Measurements from ENCODE around the gene C3orf70. TPM values are rescaled to one million over a fixed set of nuclear protein-coding genes. Genes with fewer than 3 reads are reported as not detected.
A peak's percentile ranks its signal among the peaks of the same experiment; 100 is the strongest.

The C3orf70 gene
- total and polyA plus RNA-seq, 8 donors: 2.2 to 6.3 (median 4.6) TPM

DNA sequence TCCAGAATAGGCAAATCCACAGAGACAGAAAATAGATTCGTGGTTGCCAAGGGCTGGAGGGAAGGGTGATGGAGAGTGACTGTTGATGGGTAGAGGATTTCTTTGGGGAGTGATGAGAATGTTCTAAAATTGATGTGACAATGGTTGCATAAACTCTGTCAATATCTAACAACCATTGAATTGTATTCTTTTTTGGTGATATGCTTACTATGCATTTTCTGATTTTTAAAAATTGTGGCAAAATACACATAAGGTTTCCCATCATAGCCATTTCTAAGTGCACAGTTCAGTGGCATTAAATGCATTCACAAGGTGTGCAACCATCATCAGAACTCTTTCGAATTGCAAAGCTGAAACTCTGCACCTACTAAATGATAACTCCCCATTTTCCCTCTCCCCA lies 44.2 kb upstream of the C3orf70 start:
- Histone ChIP-seq H3K4me1 (no peaks in the 10 kb centered on the region), H3K36me3 (peaks cover 0 to 11% of the 10 kb centered on the region in 2 donors), H3K27ac (no peak overlapping the region), H3K4me3 (no peak overlapping the region), H3K9me3 (peaks cover 0 to 2% of the 10 kb centered on the region in 2 donors), H3K27me3 (no peaks in the 10 kb centered on the region)
- intact Hi-C loops (cut with DNase I): no loop called here
- DNase-seq (no peak), ATAC-seq (no peak)
- TF ChIP-seq, protein P1, sequence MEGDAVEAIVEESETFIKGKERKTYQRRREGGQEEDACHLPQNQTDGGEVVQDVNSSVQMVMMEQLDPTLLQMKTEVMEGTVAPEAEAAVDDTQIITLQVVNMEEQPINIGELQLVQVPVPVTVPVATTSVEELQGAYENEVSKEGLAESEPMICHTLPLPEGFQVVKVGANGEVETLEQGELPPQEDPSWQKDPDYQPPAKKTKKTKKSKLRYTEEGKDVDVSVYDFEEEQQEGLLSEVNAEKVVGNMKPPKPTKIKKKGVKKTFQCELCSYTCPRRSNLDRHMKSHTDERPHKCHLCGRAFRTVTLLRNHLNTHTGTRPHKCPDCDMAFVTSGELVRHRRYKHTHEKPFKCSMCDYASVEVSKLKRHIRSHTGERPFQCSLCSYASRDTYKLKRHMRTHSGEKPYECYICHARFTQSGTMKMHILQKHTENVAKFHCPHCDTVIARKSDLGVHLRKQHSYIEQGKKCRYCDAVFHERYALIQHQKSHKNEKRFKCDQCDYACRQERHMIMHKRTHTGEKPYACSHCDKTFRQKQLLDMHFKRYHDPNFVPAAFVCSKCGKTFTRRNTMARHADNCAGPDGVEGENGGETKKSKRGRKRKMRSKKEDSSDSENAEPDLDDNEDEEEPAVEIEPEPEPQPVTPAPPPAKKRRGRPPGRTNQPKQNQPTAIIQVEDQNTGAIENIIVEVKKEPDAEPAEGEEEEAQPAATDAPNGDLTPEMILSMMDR (IDR thresholded peaks at IDR 0.05): no peak

DNA sequence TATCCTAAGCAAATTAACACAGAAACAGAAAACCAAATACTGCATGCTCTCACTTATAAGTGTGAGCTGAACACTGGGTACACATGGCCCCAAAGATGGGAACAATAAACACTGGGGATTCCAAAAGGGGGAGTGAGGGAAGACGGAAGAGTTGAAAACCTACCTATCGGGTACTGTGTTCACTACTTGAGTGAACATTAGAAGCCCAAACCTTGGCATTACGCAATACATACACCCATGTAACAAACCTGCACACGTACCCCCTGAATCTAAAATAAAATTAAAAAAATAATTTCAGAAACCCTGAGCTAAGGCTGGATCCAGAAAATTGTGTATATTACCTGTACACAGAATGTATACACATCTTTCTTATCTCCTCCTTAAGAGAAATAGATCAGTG lies 42.8 kb upstream of the C3orf70 start:
- no peak for DNase-seq
- intact Hi-C loops (cut with DNase I): no loop called here
- no peaks in the 10 kb centered on the region for H3K27me3 ChIP-seq
- H3K4me1 ChIP-seq: no peaks in the 10 kb centered on the region
- TF ChIP-seq, protein P1 (IDR thresholded peaks at IDR 0.05): no peak
- peaks cover 0 to 7% of the 10 kb centered on the region in 2 donors for H3K36me3 ChIP-seq
- H3K9me3 ChIP-seq: peaks cover 0 to 2% of the 10 kb centered on the region in 2 donors
- no peak overlapping the region for H3K4me3 ChIP-seq
- ATAC-seq: no peak
- no peak overlapping the region for H3K27ac ChIP-seq

DNA sequence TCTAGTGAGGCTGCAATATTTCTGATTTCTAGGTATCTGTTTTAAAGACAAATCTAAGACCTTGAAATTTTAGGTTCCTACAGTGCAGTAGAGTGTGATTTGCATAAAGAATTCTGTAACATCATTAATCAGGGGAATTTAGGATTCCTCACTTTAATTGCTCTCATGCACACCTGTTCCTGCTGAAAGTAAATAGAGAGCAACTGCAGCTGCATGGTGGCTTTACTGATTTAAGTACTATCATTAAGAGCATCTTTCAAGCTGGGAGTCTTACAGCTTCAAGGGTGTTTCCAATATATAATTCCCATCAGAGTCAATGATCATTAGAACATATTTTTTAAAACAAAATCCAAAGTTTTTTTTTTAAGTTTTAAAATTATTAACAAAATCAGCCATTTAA lies 36.0 kb upstream of the C3orf70 start:
- TF ChIP-seq, protein P1 (IDR thresholded peaks at IDR 0.05): no peak
- ATAC-seq (no peak), DNase-seq (no peak)
- Histone ChIP-seq H3K4me3 (no peak overlapping the region), H3K9me3 (no peaks in the 10 kb centered on the region), H3K36me3 (peaks cover 0 to 7% of the 10 kb centered on the region in 2 donors), H3K4me1 (no peaks in the 10 kb centered on the region), H3K27ac (no peak overlapping the region), H3K27me3 (no peaks in the 10 kb centered on the region)
- intact Hi-C loops (cut with DNase I): no loop called here

DNA sequence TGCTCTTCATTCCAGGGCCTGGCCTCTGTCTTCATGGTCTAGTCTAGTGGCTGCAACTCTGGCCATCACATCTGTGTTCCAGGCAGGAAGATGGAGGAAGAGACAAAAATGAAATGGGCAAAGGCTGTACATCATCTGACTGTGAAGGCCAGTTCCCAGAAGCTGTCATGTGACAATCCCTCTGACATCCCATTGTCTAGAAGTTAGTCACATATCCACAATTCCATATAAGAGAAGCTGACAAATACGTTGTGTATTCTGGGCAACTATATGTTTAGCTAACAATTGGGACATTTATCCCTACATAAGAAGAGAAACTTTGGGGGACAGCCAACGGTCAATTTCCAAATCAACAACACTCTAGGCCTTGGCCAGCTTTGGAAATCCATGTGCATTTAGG lies 34.5 kb upstream of the C3orf70 start:
- Histone ChIP-seq H3K4me1 (no peaks in the 10 kb centered on the region), H3K9me3 (no peaks in the 10 kb centered on the region), H3K4me3 (no peak overlapping the region), H3K27me3 (no peaks in the 10 kb centered on the region), H3K36me3 (peaks cover 0 to 5% of the 10 kb centered on the region in 2 donors), H3K27ac (no peak overlapping the region)
- no peak for ATAC-seq
- intact Hi-C loops (cut with DNase I): no loop called here
- TF ChIP-seq, protein P1 (IDR thresholded peaks at IDR 0.05): no peak
- no peak for DNase-seq

DNA sequence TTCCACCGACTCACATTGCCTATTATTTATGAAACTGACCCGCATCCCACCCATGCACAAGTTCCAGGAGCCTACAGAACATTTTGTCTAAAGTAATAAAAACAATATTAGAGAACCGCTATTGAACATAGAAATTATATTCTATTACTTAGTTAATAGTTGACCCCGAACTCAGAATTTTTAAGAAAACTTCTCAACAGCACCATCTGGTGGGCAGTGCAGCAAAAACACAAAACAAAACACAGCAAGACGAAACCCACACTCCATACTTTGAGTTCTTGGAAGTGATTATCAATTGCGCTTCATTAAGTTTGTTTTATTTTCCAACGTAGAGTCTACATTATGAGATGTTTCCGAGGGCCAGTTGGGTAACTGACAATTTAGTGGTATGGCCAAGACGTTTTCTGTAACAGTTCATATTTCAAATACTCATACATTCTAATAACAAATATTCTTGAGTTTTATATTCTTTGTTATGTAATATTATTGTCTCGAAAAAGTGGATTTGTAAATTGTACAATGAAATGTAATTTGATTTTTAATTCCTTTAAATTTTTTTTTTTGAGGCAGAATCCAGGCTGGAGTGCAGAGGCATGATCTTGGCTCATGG lies 24.0 kb upstream of the C3orf70 start:
- H3K27ac ChIP-seq: no peak overlapping the region
- intact Hi-C loops (cut with DNase I): loop anchor here in 1 of 2 donors (5.0 kb wide), 1 partner anchor 300 kb away; no protein-coding TSS in a partner anchor
- H3K4me3 ChIP-seq: no peak overlapping the region
- no peaks in the 10 kb centered on the region for H3K36me3 ChIP-seq
- TF ChIP-seq, protein P1 (IDR thresholded peaks at IDR 0.05): peak; percentile 59 to 63
- peaks cover 5 to 16% of the 10 kb centered on the region in 2 donors for H3K4me1 ChIP-seq
- ATAC-seq (peak; percentile 69), DNase-seq (peak in 2 of 4 donors; percentile 37 to 54)
- no peaks in the 10 kb centered on the region for H3K9me3 ChIP-seq
- H3K27me3 ChIP-seq: no peaks in the 10 kb centered on the region

All from left lung (tissue), 10 donors.